Suprapubic skin (tissue), 4 donors: ENCODE data around the gene FLNB. TPM values are rescaled to one million over a fixed set of nuclear protein-coding genes. Genes with fewer than 3 reads are reported as not detected.
A peak's percentile ranks its signal among the peaks of the same experiment; 100 is the strongest.
"Not testable (repeated sequence)": the region's sequence is repeated elsewhere in the genome, so short reads cannot be mapped to it uniquely, and the experiment has no call there.

Source experiments
- DNase-seq, 2 donors: peaks; one replicate each; pipeline ENCODE4 v3.0.0-alpha.2; 2019; ENCODE audit warnings: low spot score in 2 of 2
- H3K27ac ChIP-seq: fragments of 200-600 bp; sonication (generic); one replicate; pipeline ENCODE4 v1.5.1; 2019
- H3K27me3 ChIP-seq: fragments of 200-600 bp; sonication (generic); one replicate; pipeline ENCODE4 v1.5.1; 2019
- H3K36me3 ChIP-seq: fragments of 200-600 bp; sonication (generic); one replicate; pipeline ENCODE4 v1.5.1; 2019
- H3K4me1 ChIP-seq: fragments of 200-600 bp; sonication (generic); one replicate; pipeline ENCODE4 v1.5.1; 2019
- H3K4me3 ChIP-seq: fragments of 200-600 bp; sonication (generic); one replicate; pipeline ENCODE4 v1.5.1; 2019; ENCODE audit warnings: mild to moderate bottlenecking
- H3K9me3 ChIP-seq: fragments of 200-600 bp; sonication (generic); one replicate; pipeline ENCODE4 v1.5.1; 2019
- CTCF ChIP-seq, 2 donors: fragments of 200-600 bp in 1 of 2; fragments of 450-650 bp in 1 of 2; sonication (generic) in 1 of 2; IDR thresholded peaks; one replicate each; pipeline ENCODE4 v1.5.1; 2016 to 2019; ENCODE audit warnings: antibody characterized with exemption in 2 of 2, mild to moderate bottlenecking in 1 of 2, moderate library complexity in 1 of 2
- EP300 ChIP-seq: sonication (generic); formaldehyde crosslinking; IDR thresholded peaks from one replicate; pipeline ENCODE4 v1.6.1; 2017; ENCODE audit warnings: antibody characterized with exemption
- POLR2A ChIP-seq, 2 donors: fragments of 450-650 bp; IDR thresholded peaks; one replicate each; pipeline ENCODE4 v1.6.1; 2017; ENCODE audit warnings: antibody characterized with exemption in 2 of 2, mild to moderate bottlenecking in 2 of 2, moderate library complexity in 2 of 2
- POLR2AphosphoS5 ChIP-seq, 3 donors: sonication (generic); formaldehyde crosslinking; IDR thresholded peaks; one replicate each; pipeline ENCODE4 v1.6.1; 2017; ENCODE audit warnings: antibody characterized with exemption in 3 of 3
- WGBS: methylation state at CpG from one replicate; pipeline ENCODE4 v1.1.5; 2018; 5-methylcytosine and 5-hydroxymethylcytosine counted together
- total RNA-seq, 4 donors: library from RNA; depleted of rRNA; stranded (reverse); fragments of >200 nt; gene quantifications; one replicate each; pipeline ENCODE4 v1.1.0, GENCODE V29; 2016

The FLNB gene
- total RNA-seq, 4 donors from 2014 or later = 143 to 186 (median 150) TPM

- TF ChIP-seq CTCF (IDR thresholded peaks at IDR 0.05) (no peak), EP300 (no peak), POLR2AphosphoS5 (IDR thresholded peaks at IDR 0.05) (peak in 1 of 3 donors; percentile 23), POLR2A (IDR thresholded peaks at IDR 0.05) (no peak)
- no peaks in the 10 kb centered on the region for H3K9me3 ChIP-seq
- H3K4me3 ChIP-seq = no peak overlapping the region
- peaks cover 22% of the 10 kb centered on the region for H3K4me1 ChIP-seq
- peak overlapping the region; percentile 28 for H3K27ac ChIP-seq
- H3K27me3 ChIP-seq = no peaks in the 10 kb centered on the region
- DNase-seq = no peak
- H3K36me3 ChIP-seq = no peaks in the 10 kb centered on the region
- WGBS = 2% methylated on average over 5 of the region's 5 CpGs
Measured at GRCh38 chr3:57983734-57984518, 24.3 kb upstream of the FLNB start.

- Histone ChIP-seq H3K36me3 (no peaks in the 10 kb centered on the region), H3K9me3 (no peaks in the 10 kb centered on the region), H3K27ac (no peak overlapping the region), H3K4me3 (no peak overlapping the region), H3K4me1 (peaks cover 22% of the 10 kb centered on the region), H3K27me3 (no peaks in the 10 kb centered on the region)
- WGBS = 79% methylated on average over 7 of the region's 9 CpGs
- DNase-seq = no peak
- TF ChIP-seq POLR2A (IDR thresholded peaks at IDR 0.05) (no peak), EP300 (no peak), CTCF (IDR thresholded peaks at IDR 0.05) (no peak), POLR2AphosphoS5 (IDR thresholded peaks at IDR 0.05) (no peak)
Measured at GRCh38 chr3:57985176-57985983, 22.8 kb upstream of the FLNB start.

- no peak for TF ChIP-seq EP300
- TF ChIP-seq POLR2AphosphoS5 (IDR thresholded peaks at IDR 0.05) = no peak
- TF ChIP-seq CTCF (IDR thresholded peaks at IDR 0.05) = no peak
- TF ChIP-seq POLR2A (IDR thresholded peaks at IDR 0.05) = no peak
- 100% methylated on average over 2 of the region's 2 CpGs for WGBS
Measured at GRCh38 chr3:57985984-57986246, 22.3 kb upstream of the FLNB start.

GRCh38 chr3:57986261-57986660 lies 22.0 kb upstream of the FLNB start:
- Histone ChIP-seq H3K36me3 (no peaks in the 10 kb centered on the region), H3K4me1 (peaks cover 22% of the 10 kb centered on the region), H3K27me3 (no peaks in the 10 kb centered on the region), H3K27ac (no peak overlapping the region), H3K9me3 (no peaks in the 10 kb centered on the region), H3K4me3 (no peak overlapping the region)
- WGBS = 93% methylated on average over 4 of the region's 4 CpGs
- no peak for DNase-seq
- no peak for TF ChIP-seq CTCF (IDR thresholded peaks at IDR 0.05)
- TF ChIP-seq EP300 = no peak
- TF ChIP-seq POLR2A (IDR thresholded peaks at IDR 0.05) = no peak
- TF ChIP-seq POLR2AphosphoS5 (IDR thresholded peaks at IDR 0.05) = no peak

More at GRCh38 chr3:57985984-57986246, 22.3 kb upstream of the FLNB start:
- Histone ChIP-seq H3K36me3 (no peaks in the 10 kb centered on the region), H3K27ac (no peak overlapping the region), H3K4me1 (peaks cover 22% of the 10 kb centered on the region), H3K27me3 (no peaks in the 10 kb centered on the region), H3K4me3 (no peak overlapping the region), H3K9me3 (no peaks in the 10 kb centered on the region)
- DNase-seq = no peak

GRCh38 chr3:57989198-57989597 lies 19.0 kb upstream of the FLNB start:
- not testable (repeated sequence) for H3K27ac ChIP-seq, H3K36me3 ChIP-seq, H3K27me3 ChIP-seq, H3K4me3 ChIP-seq, H3K4me1 ChIP-seq, DNase-seq, H3K9me3 ChIP-seq
- 80% methylated on average over 8 of the region's 8 CpGs for WGBS
